NCI-H2029 (cell line): ENCODE results near the gene TMEM178B.
"Not testable (repeated sequence)": the region's sequence is repeated elsewhere in the genome, so short reads cannot be mapped to it uniquely, and the experiment has no call there.

Experiments
- DNase-seq: peaks from one replicate; lab custom pipeline; 2025; lab: John Stamatoyannopoulos, UW

The TMEM178B gene

DNA sequence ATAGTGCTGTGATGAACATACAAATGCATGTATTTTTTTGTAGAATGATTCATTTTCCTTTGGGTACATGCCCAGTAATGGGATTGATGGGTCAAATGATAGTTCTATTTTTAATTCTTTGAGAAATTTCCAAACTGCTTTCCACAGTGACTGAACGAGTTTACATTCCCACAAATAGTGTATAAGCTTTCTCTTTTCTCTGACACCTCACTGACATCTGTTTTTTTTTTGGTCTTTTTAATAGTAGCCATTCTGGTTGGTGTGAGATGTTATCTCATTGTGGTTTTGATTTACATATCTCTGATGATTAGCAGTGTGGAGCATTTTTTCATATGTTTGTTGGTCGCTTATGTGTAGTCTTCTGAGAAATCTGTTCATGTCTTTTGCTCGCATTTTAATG lies 282.3 kb downstream of the TMEM178B start:
- DNase-seq: no peak

DNA sequence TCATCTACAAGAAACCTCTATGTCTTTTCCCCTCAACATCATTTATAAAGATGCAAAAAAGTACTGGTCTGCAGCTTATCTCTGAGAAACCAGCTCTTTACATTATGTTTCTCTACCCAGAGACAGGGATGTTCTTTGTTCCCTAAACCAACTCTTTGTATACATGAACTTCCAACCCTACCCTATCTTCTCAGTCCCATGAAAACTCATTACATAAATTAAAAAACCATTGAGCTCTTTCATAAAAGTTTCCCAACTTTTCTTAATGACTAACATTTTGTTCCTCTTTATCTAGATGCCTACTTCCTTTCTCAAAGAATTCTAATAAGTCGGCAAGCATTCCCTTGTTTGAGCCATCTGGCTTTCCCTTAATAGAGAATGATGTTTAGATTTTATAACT lies 284.5 kb downstream of the TMEM178B start:
- no peak for DNase-seq

DNA sequence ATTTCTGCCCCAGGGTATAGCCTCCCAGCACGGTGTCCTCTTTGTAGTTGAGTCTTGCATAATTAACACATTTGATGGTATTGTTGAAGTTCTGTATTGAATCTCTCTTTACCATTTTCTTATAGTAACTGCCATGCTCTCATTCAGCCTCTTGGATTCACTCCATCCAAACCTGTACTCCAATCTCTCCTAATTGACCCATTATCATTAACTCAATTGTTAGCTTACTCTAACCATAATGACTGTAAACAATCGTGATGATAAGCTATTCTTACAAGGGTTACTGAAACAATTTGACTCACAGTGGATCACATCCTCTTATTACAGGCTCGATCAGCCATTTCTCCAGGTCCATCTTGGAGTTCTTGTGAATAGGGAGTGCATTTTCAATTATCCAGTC lies 285.4 kb downstream of the TMEM178B start:
- DNase-seq: no peak

DNA sequence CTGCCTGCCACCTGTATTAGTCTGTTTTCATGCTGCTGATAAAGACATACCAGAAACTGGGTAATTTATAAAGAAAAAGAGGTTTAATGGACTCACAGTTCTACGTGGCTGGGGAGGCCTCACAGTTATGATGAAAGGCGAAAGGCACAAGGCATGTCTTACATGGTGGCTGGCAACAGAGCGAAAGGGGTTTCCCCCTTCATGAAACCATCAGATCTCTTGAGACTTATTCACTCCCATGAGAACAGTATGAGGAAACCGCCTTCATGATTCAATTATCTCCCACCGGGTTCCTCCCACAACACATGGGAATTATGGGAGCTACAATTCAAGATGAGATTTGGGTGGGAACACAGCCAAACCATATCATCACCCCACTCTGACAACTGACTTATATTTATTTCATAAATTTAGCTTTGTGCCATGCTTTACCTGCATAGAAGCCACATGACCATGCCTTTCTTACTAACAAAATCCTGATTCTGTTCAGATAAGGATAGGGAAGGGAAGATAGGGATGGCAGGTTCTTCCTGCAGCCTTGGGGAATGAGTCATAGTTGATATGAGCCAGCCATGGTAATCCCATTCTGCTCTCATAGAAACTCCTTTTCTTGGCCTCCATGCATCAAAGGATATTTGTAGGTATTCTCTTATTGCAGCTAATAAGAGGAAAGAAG lies 286.0 kb downstream of the TMEM178B start:
- DNase-seq: no peak

DNA sequence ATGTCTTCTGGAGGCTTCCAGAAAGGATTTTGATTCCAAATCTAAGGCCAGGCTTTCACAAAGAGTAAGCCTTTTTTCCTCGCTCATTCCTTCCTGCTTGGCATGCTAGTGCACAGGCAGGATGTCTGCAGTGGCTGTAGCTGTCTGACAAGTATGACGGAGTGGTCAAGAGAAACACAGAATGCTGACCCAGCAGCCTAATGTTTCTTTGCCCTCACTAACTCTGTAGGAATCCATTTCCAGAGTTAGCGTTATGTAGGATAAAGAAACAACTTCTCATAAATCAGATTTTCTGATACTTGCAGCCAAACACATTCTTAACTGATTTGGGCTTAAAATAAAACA lies 286.5 kb downstream of the TMEM178B start:
- DNase-seq: no peak

DNA sequence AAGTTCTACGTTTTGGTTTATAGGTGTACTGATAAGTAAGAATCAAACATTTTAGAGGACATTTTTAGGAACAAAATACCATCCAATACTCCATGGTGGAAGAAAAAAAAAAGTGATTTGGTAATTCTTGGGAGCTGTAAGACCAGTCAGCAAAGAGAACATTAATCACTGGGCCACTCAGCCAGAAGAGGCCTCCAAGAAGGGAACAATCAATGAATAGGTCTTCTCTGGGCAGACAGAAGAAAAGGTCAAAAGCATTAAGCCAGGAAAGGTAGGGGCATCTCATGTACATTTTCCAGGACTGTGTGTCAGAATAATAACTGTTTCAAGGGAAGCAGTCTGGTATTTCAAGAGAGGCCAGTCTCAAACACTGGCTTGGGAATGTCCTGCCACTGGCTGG lies 286.9 kb downstream of the TMEM178B start:
- DNase-seq: no peak

DNA sequence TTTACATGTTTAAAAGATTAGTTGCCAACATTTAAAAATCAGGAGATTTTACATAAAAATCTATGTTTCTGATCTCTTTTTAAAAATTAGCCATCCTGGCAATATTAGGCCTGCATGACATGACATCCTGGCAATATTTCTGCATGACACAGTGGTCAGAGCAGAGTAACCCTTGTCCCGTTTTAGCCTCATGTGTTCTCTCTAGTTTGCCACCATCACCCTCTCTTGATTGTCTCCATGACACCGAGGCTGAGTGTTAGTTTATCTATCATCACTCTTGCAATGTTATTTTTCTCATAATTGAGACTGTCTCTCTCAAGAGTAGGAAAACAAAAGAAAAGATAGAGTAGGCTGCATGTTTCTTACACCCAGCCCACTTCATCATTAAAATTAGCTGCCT lies 287.6 kb downstream of the TMEM178B start:
- DNase-seq: no peak

DNA sequence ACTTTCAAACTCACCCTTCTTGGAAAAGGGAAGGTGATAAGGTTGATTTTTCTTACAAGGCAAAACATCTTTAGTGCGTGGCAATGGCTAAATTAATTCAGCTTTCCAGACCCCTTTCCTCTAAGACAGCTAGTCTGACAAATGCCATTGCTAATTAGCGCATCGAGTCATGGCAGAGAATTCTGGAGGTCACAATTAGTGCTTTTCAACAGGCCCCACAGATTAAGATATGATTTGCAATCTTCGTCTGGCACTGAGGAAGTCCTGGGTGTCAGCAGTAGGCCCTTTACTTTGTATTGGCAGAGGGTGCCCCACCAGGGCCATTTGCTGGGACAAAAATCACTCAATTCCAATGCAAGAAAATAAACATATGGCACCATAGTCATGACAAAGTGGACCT lies 288.1 kb downstream of the TMEM178B start:
- DNase-seq: no peak

DNA sequence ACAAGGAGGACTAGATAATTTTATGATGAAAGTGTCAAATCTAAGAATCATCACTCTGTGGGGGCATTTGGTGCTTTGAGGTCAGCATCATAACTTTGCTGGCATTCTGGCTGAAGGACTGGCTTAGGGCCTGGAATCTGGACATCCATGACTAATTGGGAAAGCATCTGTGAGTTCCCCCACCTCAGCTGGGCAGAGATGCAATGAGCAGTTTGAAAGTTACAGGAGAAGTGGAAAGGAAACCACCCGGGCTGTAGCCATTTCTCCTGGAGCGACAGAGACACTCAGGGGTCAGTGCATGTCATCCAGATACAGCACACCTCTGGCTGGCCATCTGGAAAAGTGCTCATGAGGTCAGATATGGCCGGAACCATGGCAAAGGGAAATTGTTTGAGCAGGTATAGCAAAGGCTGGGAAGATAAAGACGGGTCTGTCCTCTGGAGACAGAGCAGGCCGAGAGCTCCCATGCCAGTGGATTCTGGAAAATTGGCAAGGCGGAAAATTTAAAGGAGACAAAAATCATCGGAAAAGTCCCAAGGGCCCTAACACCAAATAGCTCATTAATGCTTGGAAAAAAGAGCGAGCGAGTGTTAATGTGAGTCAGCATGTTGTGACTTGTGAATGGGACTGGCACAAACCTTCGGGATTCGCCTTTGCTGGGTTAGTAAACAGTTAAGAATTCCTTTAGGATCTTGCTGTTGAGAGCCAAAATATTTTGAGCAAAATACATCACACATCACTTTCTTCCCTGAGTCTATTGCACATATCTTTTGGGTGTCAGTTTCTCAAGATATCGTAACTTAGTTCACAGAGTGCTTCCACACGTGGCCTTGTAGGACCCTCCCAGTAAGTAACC lies 288.9 kb downstream of the TMEM178B start:
- no peak for DNase-seq

DNA sequence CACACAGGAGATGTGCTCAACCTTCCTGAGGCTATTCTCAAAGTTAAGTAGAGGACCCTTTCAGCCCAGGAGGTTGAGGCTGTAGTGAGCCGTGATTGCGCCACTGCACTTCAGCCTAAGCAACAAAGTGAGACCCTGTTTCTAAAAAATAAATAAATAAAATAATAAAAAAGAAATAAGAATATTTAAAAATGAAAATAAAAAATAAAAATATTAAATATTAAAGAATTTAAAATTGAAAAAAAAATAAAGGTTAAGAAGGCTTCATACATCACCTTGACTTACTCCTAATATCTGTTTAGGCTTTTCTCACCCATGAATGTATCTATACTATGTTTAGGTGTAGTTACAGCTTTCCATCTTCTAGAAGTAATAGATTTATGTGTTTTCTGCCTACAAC lies 289.9 kb downstream of the TMEM178B start:
- DNase-seq: no peak

DNA sequence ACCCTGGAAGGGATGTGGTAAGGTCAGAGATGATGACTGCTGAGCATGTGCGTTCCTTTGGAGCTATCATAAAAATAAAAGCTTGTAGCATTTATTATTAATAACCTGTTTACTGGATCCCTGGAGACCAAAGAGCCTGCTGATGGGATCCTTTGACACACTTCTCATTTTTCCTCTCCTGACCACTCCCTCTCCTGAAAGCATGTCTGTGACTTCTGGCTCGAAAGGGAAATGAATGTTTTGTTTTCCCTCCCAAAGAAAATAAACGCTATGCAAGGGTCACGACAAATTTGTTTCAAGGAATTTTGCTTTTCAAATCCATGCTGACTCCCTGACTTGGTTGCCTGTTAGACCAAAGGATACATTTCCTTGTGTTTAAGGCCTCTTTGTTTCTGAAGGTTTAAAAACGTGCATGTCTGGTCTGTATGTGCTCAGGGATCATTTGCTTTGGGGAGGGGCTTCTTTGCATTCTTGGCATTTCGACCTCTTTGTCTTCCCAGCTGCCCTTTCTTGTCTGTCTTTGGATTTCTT lies 292.3 kb downstream of the TMEM178B start:
- DNase-seq: no peak

DNA sequence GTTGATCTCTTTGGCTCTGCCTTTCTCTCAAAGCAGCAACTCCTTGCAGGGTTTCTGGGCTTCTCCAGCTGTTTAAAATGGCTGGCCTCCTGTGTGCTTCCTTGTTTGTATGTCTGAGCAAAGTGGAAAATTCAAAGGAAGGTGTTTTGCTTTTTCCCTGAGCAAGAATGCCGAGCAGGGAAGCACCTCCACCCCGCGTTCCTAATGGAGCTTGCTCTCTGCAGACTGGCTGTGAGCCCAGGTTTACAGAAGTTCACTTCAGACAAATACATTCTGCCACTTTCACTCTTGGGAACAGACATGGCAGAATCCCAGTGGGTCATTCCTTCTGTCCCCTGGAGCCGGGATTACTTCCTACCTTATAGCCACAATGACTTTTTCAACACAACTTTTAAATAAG lies 295.6 kb downstream of the TMEM178B start:
- DNase-seq: peak; percentile 70

DNA sequence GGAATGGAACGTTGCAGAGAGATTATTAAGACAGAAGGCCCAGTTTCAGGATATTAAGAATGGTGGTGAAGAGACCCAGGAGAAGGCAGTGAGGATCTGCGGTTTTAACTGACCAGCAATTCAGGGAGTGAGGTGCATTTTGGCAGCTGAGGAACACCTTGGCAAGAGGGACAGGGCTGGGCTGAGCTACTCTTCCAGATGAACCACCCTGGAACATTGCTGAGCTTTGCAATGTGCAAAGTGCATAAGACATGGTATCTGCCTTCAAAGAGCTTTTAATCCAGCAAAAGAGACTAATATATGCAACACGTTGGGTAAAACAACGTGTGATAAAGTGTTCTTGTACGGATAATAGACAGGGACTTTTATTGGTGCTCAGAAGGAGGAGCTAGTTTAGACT lies 296.3 kb downstream of the TMEM178B start:
- DNase-seq: no peak

DNA sequence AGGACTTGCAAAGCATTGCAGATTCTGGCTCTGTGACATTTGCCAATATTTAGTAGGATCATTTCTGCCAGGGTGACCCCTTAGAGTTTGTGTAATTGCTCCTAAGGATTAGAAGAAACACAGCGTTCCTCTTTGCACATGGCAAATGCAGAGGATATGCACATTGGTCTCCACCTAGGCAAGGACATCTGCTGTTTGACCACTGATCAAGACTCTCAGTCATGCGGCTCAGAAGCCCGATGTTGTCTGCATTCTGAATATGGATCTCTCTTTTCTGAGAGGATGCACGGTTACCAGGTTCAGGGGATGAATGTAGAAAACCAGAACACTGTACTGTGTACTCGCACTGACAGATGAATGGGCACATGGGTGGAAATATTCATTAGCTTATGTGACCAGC lies 296.8 kb downstream of the TMEM178B start:
- no peak for DNase-seq

DNA sequence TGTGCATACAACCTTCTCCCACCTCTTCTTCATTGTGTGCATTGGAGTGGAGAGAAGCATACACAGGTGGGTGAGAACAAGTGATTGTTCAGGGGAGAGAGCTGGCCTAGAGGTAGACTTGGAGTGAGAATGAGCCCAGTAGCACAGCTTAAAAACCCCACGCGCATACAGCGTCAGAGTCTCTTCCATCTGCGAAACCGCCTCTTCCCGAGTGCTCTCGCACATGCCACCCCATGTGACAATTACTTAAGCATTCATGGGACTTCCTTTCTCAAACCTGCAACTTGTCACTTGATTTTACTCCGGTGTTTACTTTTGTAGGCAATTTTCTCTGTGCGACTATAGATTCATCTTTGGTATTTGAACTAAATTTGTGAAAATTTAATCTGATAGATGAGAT lies 300.6 kb downstream of the TMEM178B start:
- no peak for DNase-seq

DNA sequence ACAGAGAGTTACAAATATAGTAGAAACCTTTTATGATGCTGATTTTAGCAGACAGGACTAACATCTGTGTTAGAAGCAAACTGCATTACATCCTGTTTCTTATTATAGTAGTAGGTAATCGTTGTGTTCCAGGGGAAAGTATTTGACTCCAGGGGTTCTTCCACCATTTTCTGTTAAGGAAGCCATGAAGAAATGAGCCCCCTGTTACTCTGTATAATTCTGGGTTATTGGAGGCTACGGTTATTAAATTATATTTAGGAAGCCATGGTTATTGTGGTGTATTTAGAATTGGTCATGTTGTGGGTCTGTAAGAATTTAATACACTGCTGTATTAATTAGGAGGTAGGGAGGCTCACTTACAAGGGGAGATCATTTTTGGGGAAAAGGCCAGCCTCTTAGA lies 301.6 kb downstream of the TMEM178B start:
- no peak for DNase-seq

DNA sequence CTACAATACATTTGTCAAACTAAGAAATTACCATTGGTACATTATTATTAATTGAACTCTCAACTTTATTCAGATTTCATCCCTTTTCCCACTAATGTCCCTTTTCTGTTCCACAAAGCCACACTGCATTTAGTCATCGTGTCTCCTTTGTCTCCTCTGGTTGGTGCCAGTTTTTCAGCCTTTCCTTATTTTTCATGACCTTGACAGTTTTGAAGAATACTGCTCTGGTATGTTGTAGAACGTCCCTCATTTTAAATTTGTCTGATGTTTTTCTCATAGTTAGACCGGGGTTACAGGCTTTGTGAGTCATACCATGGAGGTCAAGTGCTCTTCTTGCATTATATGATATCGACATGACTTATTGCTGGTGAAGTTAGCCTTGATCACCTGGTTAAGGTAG lies 304.0 kb downstream of the TMEM178B start:
- no peak for DNase-seq

DNA sequence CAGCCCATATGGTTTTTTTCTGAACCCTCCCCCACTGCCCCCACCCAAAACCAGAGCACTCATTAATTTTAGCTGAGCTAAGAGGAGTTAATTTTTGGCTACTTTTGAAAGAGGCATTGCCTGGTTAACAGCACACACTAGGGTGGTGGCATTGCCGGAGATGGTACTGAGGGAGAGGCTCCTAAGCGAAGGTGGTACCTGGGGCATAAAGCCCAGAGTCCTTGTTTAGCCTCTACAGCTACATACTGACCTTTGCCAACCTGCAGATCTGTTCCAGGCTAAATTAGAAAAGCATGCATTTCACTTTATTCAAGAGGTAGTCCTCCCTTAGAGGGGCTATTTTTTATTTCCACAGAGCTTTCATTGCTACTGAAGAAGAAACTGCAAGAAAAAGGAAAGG lies 304.5 kb downstream of the TMEM178B start:
- DNase-seq: no peak

DNA sequence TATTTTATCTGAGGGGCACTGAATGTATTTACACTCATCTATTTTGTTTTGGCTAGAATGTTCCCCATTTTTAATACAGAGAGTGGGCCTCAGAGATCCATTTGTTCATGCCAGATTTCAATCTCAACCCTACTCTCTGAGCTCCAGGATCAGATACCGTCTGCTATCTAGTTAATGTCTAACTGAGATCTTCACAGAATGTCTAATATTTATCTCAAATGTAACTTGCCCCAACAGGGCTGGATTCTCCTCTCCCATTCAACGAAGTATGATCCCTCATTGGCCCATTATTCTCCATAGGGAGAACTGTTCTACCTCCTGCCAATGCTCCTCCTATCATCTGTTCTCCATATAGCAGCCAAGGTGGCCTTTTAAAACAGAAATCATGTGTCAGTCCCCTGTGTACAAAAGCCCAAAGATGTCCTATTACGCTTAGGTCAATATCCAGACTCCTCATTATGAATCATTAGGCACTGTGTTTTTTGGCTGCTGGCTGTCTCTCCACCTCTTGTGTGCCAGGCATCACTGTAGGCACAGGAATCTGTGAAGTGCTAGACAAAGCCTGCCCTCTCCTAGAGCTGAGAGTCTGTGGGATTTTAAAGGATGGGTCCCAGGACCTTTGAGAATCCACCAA lies 308.0 kb downstream of the TMEM178B start:
- DNase-seq: peak; percentile 89

DNA sequence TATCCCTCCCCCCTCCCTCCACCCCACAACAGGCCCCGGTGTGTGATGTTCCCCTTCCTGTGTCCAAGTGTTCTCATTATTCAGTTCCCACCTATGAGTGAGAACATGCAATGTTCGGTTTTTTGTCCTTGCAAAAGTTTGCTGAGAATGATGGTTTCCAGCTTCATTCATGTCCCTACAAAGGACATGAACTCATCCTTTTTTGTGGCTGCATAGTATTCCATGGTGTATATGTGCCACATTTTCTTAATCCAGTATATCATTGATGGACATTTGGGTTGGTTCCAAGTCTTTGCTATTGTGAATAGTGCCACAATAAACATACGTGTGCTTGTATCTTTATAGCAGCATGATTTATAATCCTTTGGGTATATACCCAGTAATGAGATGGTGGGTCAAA lies 309.5 kb downstream of the TMEM178B start:
- DNase-seq: not testable (repeated sequence)

DNA sequence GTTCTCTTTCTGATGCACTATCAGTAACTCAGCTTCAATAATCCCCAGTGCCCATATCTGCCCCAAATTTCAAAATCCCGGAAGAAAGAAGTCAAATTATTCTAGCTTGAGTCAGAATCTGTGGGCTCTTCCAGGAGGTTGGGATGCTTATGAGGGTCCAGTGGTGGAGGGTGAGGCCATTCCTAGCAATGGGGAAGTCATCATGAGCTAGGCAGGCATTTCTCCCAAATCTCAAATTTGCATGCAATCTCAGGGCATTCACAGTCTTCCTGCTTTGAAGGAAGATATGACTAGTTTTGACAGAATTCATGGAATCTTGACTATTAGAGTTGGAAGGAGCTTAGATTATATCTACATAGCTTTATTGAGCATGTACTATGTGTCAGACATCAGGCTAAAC lies 313.0 kb downstream of the TMEM178B start:
- no peak for DNase-seq

DNA sequence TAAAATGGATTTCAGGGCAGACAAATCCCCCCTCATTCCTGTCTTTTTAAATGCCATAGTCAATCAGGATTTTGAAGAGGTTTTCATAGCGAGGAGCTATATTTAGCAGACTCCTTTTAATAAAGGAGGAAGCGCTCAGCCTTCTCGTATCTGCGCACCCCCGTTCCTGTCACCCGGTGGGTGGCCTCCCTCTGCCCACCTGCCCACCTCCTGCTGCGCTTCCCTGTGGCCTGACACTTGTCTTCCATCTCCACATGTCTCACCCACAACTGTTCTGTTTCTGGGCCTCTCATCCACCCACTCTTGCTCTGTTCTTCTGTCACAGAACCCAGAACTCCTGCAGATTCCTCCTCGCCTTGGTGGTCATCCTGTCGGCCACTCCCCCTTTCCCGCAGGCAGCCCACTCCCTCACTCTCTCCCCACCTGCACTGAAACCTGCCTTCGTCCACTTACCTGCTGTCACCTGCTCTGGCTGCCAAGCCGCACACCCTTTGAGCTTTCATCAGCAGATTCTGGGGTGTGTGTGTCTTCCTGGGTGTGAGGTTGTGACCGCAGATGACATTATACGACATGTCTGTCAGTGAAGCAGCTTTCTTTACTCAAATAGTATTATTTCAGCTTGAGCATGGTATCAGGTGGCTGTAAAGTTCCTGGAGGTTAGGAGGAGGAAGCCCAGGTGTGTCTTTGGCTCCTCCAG lies 313.8 kb downstream of the TMEM178B start:
- no peak for DNase-seq
